Measurements from ENCODE around the gene GAST. TPM values are rescaled to one million over a fixed set of nuclear protein-coding genes. Genes with fewer than 3 reads are reported as not detected.
A peak's percentile ranks its signal among the peaks of the same experiment; 100 is the strongest.

Gene GAST
- total and polyA plus RNA-seq, 2 of the 13 experiments (the other 11 are each of a cell fraction or from before 2014, with no cell fraction given), result 0.32 to 0.42 TPM

DNA sequence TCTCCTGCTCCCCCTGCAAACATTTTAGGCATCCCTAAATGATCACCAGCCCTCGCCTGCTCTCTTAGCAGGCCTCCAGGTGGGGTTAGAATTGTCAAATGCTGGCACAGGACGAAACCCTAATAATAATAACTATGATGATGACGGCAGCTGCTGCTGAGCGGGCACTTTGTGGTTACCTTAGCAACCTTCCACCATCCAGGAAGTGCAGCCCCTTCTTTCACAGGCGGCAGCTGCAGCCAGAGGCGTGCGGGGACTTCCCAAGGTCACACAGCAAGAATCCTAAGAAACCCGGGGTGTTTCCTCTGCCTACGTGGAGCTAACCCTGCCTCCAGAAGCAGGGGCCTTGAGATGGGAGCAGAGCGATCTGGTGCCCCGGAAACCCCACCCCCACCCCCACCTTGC, 45.9 kb upstream of the GAST start (continued):
- TF ChIP-seq, protein P1, sequence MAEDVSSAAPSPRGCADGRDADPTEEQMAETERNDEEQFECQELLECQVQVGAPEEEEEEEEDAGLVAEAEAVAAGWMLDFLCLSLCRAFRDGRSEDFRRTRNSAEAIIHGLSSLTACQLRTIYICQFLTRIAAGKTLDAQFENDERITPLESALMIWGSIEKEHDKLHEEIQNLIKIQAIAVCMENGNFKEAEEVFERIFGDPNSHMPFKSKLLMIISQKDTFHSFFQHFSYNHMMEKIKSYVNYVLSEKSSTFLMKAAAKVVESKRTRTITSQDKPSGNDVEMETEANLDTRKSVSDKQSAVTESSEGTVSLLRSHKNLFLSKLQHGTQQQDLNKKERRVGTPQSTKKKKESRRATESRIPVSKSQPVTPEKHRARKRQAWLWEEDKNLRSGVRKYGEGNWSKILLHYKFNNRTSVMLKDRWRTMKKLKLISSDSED (CRISPR knock-in tag; IDR thresholded peaks at IDR 0.05), result no peak
- TF ChIP-seq KDM1A (CRISPR knock-in tag; IDR thresholded peaks at IDR 0.05), result no peak
- no peak for TF ChIP-seq ZNF253 (CRISPR knock-in tag; IDR thresholded peaks at IDR 0.05; ENCODE audit: borderline replicate concordance)
- TF ChIP-seq DNMT1 (CRISPR knock-in tag; IDR thresholded peaks at IDR 0.05), result no peak; the same call in 1 of the 2 replicates
- no peak for TF ChIP-seq PHF21A (CRISPR knock-in tag; IDR thresholded peaks at IDR 0.05)
- TF ChIP-seq PRPF4 (IDR thresholded peaks at IDR 0.05; ENCODE audit: low read depth, low read length, poor library complexity, severe bottlenecking), result no peak
- TF ChIP-seq ZNF468 (CRISPR knock-in tag; IDR thresholded peaks at IDR 0.05), result no peak
- TF ChIP-seq RARG (CRISPR knock-in tag; IDR thresholded peaks at IDR 0.05; ENCODE audit: low read depth), result no peak
- TF ChIP-seq GATAD1 (CRISPR knock-in tag; IDR thresholded peaks at IDR 0.05), result peak; percentile 5; the same call in 1 of the 2 replicates
- peak; percentile 58 for TF ChIP-seq U2AF1 (optimal IDR thresholded peaks at IDR 0.05; ENCODE audit: low read depth, low read length)
- TF ChIP-seq ZKSCAN8 (CRISPR knock-in tag; IDR thresholded peaks at IDR 0.05; ENCODE audit: borderline replicate concordance), result peak; percentile 24; the same call in 1 of the 2 replicates
- TF ChIP-seq SATB2 (CRISPR knock-in tag; IDR thresholded peaks at IDR 0.05), result no peak
- TF ChIP-seq, protein P2, sequence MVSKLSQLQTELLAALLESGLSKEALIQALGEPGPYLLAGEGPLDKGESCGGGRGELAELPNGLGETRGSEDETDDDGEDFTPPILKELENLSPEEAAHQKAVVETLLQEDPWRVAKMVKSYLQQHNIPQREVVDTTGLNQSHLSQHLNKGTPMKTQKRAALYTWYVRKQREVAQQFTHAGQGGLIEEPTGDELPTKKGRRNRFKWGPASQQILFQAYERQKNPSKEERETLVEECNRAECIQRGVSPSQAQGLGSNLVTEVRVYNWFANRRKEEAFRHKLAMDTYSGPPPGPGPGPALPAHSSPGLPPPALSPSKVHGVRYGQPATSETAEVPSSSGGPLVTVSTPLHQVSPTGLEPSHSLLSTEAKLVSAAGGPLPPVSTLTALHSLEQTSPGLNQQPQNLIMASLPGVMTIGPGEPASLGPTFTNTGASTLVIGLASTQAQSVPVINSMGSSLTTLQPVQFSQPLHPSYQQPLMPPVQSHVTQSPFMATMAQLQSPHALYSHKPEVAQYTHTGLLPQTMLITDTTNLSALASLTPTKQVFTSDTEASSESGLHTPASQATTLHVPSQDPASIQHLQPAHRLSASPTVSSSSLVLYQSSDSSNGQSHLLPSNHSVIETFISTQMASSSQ (IDR thresholded peaks at IDR 0.05; ENCODE audit: low read depth), result no peak
- TF ChIP-seq, protein P2 (CRISPR knock-in tag; IDR thresholded peaks at IDR 0.05; ENCODE audit: borderline replicate concordance), result no peak
- TF ChIP-seq ZSCAN31 (CRISPR knock-in tag; IDR thresholded peaks at IDR 0.05; ENCODE audit: low read depth), result 0 out of 2 replicates have a peak, but pooled peaks have one; percentile 5
- no peak for TF ChIP-seq ZFP41 (CRISPR knock-in tag; IDR thresholded peaks at IDR 0.05; ENCODE audit: borderline replicate concordance)
- no peak for TF ChIP-seq TBL1XR1 (IDR thresholded peaks at IDR 0.05; ENCODE audit: borderline replicate concordance, low read length, partially characterized antibody)
- TF ChIP-seq, protein P3, sequence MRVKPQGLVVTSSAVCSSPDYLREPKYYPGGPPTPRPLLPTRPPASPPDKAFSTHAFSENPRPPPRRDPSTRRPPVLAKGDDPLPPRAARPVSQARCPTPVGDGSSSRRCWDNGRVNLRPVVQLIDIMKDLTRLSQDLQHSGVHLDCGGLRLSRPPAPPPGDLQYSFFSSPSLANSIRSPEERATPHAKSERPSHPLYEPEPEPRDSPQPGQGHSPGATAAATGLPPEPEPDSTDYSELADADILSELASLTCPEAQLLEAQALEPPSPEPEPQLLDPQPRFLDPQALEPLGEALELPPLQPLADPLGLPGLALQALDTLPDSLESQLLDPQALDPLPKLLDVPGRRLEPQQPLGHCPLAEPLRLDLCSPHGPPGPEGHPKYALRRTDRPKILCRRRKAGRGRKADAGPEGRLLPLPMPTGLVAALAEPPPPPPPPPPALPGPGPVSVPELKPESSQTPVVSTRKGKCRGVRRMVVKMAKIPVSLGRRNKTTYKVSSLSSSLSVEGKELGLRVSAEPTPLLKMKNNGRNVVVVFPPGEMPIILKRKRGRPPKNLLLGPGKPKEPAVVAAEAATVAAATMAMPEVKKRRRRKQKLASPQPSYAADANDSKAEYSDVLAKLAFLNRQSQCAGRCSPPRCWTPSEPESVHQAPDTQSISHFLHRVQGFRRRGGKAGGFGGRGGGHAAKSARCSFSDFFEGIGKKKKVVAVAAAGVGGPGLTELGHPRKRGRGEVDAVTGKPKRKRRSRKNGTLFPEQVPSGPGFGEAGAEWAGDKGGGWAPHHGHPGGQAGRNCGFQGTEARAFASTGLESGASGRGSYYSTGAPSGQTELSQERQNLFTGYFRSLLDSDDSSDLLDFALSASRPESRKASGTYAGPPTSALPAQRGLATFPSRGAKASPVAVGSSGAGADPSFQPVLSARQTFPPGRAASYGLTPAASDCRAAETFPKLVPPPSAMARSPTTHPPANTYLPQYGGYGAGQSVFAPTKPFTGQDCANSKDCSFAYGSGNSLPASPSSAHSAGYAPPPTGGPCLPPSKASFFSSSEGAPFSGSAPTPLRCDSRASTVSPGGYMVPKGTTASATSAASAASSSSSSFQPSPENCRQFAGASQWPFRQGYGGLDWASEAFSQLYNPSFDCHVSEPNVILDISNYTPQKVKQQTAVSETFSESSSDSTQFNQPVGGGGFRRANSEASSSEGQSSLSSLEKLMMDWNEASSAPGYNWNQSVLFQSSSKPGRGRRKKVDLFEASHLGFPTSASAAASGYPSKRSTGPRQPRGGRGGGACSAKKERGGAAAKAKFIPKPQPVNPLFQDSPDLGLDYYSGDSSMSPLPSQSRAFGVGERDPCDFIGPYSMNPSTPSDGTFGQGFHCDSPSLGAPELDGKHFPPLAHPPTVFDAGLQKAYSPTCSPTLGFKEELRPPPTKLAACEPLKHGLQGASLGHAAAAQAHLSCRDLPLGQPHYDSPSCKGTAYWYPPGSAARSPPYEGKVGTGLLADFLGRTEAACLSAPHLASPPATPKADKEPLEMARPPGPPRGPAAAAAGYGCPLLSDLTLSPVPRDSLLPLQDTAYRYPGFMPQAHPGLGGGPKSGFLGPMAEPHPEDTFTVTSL (CRISPR knock-in tag; IDR thresholded peaks at IDR 0.05; ENCODE audit: borderline replicate concordance), result no peak
- no peak for TF ChIP-seq HDAC6 (IDR thresholded peaks at IDR 0.05; ENCODE audit: low read depth, low read length)
- TF ChIP-seq ZNF296 (CRISPR knock-in tag; conservative IDR thresholded peaks at IDR 0.05), result peak; percentile 80; the same call in 1 of the 2 replicates

Measured in HepG2 (cell line).